Loucy (cell line): ENCODE results near the gene TNFSF15.

Experiments used
- EZH2phosphoT487 ChIP-seq: fragments of 200-600 bp; IDR thresholded peaks from 2 replicates; pipeline ENCODE4 v1.6.1; 2018; ENCODE audit warnings: antibody characterized with exemption, mild to moderate bottlenecking, moderate library complexity, borderline replicate concordance
- TF ChIP-seq, protein P1 (sequence below): fragments of 200-600 bp; sonication (generic); conservative IDR thresholded peaks from 2 replicates; pipeline ENCODE4 v1.5.1; 2014; ENCODE audit warnings: mild to moderate bottlenecking, antibody characterized with exemption, low read length

- TF ChIP-seq, protein P1, sequence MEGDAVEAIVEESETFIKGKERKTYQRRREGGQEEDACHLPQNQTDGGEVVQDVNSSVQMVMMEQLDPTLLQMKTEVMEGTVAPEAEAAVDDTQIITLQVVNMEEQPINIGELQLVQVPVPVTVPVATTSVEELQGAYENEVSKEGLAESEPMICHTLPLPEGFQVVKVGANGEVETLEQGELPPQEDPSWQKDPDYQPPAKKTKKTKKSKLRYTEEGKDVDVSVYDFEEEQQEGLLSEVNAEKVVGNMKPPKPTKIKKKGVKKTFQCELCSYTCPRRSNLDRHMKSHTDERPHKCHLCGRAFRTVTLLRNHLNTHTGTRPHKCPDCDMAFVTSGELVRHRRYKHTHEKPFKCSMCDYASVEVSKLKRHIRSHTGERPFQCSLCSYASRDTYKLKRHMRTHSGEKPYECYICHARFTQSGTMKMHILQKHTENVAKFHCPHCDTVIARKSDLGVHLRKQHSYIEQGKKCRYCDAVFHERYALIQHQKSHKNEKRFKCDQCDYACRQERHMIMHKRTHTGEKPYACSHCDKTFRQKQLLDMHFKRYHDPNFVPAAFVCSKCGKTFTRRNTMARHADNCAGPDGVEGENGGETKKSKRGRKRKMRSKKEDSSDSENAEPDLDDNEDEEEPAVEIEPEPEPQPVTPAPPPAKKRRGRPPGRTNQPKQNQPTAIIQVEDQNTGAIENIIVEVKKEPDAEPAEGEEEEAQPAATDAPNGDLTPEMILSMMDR, result no peak
- no peak for TF ChIP-seq EZH2phosphoT487
Observed at GRCh38 chr9:114813717-114814418, 8.0 kb upstream of the TNFSF15 start.
